HG03064 (cell line): ENCODE data around the gene ME1.
A peak's percentile ranks its signal among the peaks of the same experiment; 100 is the strongest.

ENCODE experiments used
- ATAC-seq: cut with Tn5 transposase; IDR thresholded peaks from one replicate; pipeline ENCODE4 v1.9.1; 2021; ENCODE audit warnings: low read depth; ENCODE audit not compliant: unreplicated experiment

ME1 gene

DNA sequence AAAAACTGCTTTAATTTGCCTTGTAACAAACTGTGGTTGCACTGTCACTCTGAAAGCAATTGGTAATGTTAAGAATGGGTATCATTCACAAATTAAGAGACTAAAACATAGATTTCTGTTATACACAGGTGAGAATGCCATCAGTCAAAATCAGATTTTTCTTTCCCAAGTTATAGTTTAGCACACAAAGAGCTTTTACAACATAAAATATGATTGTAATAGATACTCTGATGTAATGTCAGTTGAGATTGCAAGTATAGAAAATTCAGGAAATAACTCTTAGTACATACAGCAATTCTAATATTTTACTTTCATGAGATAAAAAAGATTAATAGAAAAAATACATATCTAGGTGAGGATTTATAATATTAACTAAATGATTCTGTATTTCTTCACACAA is 2.3 kb upstream of the ME1 start:
- ATAC-seq, result no peak

DNA sequence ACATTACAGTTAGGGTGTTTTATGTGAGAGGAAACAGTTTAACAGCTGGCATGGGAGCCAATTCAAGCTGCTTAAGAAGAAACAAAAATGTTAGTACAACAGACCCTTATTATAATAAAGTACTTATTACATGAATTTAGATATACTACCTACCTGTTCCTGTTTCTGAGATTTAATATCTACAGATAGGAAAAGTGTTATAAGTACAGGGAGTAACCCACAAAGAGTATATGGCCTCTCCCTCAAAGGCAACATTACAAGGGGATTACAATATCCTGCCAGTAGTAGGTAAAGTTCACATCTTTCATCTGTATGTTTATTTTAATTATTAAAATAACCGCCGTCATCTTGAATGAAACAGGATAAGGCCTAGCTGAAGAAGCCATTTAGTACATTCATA is 1.8 kb upstream of the ME1 start:
- no peak for ATAC-seq

DNA sequence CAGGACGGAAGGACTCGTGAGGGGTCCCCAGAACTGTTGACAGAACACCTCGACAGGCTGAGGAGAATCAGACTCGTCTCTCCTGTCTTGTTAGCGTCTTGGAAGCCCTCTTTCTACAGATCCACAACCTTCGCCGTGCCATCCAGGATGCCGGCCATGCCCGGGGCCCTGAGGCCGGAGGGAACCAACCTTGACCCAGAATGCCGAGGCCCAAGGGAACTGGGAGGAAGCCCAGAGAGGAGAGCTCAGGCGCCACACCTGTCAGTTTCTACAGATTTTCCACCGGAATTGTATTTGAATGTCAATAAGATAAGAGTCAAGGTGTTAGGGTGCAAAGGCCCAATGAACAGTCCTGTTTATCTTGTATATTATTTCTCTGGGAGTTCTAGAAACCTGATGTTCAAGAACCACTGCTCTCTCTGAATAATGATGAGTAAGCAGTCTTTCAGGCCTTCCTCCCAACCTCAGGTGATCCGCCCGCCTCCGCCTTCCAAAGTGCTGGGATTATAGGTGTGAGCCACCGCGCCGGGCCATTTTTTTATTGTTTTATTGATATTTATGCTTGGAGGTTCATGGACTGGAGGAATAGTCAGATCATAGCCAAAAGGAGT is 799 bp upstream of the ME1 start:
- no peak for ATAC-seq

DNA sequence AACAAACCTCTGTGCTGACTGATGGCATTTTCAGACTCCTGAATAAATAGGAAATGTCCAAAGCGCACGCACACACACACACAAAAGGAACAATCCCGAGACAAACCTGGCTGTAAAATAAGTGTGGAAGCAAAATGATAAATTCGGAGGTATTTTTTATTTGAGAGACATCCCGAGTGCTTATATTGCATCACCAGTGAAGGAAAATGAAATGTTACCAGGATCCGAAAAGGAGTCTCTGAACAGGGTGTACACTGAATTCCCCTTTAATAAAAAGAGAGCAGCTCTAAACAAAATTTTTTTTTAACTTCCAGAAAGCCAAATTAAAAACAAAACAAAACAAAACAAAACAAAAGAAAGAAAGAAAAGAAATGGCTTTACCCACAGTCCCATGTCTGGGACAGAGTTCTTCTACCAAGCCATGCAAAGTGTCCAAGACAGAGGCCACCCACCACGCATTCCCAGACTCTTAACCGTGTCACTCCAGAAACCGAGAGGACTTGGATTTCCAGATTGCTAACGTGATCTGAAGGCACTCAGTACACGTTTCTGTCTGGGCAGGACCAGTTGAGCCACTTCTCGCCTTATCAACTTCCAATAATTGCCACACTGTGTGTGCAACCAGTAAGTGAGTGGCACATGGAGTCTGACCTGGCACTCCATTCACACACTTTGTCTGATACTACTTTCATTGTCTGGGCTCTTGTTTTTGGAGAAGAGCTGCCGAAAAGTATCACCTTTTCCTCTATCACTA is 817 bp downstream of the ME1 start:
- peak; percentile 10 for ATAC-seq

DNA sequence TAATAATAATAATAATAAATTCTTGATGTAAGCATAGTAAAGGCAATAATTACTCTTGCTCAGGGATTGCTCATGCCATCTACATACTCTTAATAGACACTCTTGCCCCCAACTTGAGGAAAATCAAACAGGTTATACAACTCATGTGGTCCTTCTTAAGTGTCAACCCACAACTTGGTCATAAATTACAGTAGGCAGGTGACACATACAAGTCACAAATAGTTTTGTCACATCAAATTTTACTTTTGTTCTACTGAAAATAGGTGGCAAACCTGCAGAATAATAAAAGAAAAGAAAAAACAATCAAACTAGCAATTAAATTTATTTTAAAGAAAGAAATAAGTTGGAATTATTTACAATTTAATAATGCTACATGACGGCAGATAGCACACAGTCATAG is 1.6 kb downstream of the ME1 start:
- no peak for ATAC-seq

DNA sequence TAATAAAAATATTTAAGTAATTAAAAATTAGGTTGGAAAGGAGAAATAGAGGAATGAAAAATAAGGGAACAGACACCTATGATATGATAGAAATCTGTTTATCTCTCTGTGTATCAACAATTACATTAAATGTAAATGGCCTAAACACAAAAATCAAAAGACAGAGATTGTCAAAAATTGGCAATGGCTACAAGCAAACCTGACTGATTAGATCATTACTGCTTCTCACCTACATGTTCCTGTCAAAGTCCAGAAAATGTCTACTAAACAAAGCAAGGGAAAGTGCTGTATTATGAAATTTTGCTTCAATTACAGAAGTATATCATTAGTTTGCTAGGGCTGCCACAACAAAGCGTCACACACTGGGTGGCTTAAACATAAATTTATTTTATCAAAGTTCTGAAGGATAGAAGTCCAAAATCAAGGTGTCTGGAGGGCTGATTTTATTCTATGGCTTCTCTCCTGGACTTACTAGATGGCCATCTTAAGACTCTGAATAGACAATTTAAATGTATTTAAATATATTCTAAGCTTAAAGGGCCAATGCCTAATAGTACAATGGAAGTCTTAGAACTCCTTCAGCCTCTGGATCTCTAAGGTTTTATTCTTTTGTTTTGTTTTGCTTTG is 6.3 kb downstream of the ME1 start:
- ATAC-seq, result no peak

DNA sequence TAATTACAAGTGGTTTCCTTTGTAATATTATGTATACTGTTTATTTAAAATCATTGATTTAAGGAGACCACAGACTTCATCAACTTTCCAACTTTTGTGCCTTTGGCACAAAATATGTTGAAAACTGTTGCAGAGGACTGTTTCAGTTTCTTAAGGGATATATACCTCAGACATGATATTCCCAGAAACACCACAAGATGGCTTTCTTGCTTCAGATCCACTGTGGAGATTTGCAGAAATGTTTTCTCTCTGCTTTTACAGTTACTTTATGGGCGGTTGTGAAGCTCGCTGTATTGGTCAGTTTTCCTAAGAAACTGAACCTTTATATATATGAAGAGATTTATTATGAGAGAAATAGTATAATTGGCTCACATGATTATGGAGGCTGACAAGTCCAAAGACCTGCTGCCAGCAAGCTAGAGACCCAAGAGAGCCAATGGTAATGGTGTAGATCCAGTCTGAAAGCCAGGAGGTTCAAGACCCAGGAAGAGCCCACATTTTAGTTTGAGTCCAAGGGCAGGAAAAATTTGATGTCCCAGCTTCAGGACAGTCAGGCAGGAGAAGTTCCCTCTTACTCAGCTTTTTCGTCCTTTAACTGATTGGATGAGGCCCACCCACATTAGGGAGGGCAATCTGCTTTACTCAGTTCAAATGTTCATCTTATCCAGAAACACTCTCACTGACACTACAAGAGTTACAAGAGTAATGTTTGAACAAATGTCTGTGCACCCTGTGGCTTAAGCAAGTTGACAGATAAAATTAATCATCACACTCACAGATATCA is 12.8 kb downstream of the ME1 start:
- ATAC-seq, result no peak

DNA sequence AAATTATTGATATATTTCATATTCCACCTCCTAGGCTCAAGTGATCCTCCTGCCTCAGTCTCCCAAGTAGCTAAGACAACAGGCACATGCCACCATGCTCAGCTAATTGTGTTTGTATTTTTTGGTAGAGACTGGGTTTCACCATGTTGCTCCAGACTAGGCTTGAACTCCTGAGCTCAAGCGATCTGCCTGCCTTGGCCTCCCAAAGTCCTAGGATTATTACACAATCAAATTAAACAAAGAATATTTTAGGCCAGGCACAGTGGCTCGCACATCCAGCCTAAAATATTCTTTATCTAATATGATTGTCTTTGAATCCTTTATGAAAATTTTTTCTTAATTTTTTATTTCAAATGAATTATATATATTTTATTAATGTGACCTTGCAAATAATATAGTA is 17.8 kb downstream of the ME1 start:
- ATAC-seq, result no peak

DNA sequence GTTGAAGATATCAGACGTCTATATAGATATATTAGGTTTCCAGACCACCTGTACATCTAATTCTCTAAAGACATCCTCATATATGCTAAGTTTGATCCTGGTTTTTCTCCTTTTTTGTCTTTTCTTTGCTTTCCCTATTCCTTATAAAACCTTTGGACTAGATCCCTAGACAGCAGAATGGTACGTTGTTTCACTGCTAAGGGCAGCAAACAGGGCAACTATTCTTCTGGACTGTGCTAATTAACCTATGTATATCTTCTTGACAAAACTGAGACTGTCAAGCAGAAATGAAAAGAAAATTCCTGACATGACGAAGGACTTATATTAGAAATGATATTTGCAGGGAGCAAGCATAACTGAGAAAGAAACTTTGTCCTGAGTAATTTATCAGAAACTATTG is 19.1 kb downstream of the ME1 start:
- ATAC-seq, result no peak

DNA sequence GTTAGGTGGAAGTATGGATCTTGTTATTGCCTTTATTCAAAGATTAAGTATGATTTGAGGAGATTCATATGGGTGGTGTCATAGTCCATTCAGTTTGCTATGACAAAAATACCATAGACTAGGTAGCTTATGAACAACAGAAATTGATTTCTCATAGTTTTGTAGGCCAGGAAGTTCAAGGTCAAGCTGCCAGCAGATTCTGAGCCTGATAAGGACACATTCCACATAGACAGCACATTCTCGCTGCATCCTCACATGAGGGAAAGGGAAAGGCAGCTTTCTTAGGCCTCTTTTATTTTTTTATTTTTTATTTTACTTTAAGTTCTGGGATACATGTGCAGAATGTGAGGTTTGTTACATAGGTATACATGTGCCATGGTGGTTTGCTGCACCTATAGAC is 27.7 kb downstream of the ME1 start:
- no peak for ATAC-seq

DNA sequence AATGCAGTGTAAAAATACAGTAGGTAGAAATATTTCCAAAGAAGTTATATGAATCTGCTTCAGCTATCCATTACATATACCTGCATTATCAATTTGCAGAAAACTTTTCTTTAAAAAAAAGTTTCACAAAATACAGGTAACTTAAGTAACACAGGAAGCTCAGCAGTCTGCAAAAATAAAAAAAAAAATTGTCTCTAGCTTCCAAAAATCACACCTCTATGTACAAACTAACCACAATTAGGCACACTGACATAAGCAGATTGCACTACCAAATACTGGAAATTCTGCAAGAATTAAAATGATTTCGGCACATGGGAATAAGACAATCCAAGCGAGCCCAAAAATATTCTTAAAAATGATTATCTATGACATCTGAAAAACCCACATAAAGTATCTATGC is 41.2 kb downstream of the ME1 start:
- no peak for ATAC-seq

DNA sequence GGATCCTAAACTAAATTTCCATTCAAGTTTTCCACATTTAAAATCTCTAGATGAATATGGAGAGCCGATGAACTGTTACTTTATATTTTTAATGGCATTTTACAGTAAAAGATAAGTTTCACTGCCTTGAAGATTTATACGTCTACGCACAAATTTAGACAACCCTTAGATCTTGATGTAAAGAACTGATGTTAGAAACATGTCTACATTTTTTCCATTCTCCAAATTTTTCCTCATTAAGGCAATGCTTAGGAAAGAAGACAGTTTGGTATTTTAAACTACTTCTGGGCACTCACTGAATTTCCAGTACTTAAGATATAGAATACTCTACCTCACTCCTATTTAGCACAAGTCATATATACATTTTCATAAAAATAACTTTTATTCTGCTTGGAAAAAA is 45.4 kb downstream of the ME1 start:
- ATAC-seq, result no peak

DNA sequence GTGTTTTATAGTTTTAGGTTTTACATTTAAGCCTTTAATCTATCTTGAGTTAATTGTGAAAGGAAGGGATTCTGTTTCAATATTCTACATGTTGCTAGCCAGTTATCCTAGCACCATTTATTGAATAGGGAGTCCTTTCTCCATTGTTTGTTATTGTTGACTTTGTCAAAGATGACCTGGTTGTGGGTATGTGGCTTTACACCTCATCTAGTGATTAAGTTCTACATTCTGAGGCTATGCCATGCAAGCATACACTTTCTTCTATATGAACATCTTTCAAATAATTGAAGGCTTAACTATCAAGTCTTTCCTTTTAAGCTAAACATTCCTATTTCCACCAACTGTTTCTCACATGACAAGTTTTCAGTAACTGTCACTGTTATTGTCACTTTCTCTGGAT is 46.1 kb downstream of the ME1 start:
- ATAC-seq, result no peak

DNA sequence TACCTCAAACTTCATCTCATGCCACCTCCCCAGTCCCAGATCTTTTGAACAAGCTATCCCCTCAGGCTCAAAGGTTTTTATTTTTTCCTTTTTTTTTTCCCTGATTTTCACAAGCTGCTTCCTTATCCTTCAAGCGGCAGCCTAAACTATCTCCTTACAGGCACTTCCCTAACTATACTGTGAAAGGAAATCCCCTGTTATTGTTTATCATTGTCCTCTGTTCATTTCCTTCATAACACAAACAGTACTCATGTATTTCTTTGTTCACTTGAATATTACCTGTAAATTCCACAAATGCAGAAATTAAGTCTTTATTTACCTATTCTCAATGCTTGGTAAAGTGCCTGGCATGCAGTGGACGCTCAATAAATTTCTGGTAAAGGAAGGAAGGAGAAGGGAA is 48.9 kb downstream of the ME1 start:
- no peak for ATAC-seq

DNA sequence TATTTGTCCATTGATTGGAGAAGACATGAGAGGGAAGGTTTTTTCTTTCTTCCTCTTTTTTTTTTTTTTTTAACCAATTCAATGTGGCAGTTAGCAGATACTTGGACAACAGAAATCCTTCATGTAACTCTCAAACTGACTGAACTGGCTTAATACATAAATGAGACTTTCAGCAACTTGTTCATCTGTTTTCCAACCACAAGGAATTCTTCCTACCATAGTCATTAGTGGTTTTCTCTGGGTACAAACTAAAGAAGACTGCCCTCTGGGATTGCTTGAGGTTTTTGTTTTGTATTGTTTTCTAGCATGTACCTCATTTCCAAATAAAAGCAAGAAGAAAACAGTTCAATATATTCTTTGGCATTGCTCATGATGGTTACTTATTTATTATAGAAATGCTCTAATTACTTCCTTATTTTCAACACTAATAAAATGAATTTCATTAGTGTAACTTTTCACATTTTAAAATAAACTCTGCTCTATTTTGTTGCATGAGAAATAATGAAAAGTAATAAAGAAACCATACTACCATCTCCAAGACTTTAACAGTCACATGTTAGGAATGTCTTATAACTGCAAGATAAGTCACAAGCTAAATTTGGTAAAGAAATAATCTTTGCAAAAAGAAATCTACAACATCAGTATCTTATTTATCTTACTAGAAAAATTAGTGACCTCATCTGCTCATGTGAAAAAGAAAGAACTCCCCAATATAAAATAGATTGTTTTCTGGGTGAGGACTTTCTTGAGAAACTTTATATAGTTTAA is 52.0 kb downstream of the ME1 start:
- ATAC-seq, result no peak

DNA sequence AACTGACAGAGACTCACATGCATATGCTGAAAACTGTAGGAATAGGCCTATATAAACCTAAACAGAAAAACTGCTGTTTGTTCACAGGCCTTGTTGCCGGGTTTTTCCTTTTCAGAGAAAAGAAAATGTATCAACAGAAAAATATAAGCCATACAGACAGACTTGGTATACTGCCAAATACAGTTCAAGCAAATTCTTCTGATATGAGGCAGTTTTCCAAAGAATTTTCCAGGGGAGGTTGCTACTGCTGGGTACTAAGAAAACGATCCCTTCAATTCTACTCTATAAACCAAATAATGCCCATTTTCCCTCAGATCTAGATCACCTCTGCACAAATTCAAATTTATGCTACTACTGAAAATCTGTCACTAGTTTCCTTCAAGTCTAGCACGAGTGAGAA is 59.4 kb downstream of the ME1 start:
- no peak for ATAC-seq

DNA sequence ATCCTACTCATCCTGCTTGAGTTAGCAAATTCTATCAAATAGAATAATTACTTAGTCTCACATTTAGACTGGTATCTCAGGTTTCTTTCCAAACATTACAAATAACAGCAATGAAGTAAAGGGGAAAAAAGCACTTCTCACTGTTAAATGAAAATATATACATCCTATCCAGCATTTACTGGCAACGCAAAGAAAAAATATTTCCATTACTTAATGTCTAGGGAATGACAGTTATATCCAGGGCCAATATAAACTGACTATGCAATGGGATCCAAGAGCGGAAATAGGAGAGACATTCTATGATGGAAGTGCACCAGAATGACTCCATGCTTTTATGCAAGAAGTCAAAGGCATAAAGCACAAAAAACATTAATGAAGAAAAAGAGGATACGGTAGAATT is 60.3 kb downstream of the ME1 start:
- no peak for ATAC-seq

DNA sequence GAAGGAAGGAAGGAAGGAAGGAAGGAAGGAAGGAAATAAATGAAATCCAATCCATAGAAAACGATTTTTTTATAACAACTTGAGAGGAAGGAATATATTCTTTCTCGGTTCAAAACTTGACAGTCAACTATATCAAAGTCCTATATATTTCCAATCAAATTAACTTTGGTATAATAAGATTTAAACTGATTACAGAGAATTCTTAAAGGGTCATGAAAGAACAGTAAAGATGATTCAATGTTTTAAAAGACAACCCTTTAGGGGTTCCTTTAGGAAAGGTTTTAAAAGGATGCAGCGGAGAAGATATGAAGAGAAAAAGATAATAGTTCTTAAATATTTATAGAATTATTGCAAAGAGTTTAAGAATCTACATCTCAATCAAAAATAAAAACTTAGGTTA is 61.2 kb downstream of the ME1 start:
- no peak for ATAC-seq

DNA sequence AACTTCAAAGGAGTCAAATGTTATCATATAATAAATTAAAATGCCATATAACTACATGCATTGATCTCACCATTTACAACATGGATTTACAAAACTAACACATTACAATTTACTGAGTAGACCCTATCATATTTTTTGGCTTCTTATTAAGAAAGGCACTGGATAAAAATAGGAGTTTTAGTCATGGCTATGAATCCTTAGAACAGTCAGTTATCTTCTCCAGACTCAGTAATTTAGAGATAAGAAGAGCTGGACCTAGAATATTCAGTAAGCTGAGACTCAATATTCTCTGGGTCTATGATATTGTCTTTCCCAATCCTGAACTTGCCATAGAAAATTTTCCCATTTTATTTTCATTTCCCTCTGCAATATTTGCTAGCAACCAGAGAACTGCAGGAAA is 62.3 kb downstream of the ME1 start:
- ATAC-seq, result no peak

DNA sequence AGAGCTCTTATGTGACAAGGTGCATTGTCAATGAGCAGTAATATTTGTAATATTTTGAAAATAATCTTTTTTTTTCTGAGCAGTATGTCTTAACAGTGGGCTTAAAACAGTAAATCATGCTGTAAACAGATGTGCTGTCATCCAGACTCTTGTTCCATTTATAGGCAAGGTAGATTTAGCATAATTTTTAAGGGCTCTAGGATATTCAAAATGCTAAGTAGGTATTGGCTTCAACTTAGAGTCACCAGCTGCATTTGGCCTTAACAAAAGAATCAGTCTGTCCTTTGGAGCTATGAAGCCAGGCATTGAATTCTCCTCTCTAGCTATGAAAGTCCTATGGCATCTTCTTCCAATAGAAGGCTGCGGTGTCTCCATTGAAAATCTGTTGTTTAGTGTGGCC is 63.7 kb downstream of the ME1 start:
- no peak for ATAC-seq

DNA sequence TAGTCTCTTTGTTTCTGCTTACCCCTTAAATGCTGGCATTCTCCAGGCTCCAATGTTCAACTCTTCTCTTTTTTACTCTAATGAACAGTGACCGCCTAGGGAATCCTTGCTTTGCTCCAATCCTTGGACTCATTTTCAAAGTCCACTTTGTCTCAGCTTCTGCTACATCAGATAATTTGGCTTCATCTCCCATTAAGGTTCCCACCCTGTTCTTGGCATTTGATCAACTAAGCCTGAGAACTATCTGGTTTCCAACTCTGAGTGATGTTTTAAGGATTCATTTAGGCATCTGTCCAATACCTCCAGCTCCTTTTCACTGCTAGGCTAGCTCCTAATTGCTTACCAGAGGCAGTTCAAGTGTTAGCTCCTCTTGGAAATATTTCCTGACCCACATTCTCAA is 64.9 kb downstream of the ME1 start:
- ATAC-seq, result no peak
